ENCODE data around the gene SLC19A2.

DNA sequence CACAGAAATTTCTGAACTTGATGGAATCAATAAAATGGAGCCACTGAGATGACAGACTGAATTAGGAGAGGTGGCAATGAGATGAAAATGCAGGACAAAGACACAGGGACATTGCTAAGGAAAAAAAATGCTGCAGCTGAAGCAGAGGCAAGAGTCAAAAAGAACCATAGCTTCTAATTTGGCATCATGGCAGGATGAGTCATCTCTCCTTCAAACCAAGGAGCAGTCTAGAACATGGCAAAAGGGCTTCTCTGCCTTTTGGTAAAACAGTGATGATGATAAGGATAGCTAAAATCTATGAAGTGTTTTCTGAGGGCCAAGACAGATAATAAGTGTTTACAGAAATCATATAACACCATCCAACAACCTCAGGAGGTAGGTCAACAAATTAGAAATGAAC is 16.8 kb downstream of the SLC19A2 start:
- TF ChIP-seq, protein P1, sequence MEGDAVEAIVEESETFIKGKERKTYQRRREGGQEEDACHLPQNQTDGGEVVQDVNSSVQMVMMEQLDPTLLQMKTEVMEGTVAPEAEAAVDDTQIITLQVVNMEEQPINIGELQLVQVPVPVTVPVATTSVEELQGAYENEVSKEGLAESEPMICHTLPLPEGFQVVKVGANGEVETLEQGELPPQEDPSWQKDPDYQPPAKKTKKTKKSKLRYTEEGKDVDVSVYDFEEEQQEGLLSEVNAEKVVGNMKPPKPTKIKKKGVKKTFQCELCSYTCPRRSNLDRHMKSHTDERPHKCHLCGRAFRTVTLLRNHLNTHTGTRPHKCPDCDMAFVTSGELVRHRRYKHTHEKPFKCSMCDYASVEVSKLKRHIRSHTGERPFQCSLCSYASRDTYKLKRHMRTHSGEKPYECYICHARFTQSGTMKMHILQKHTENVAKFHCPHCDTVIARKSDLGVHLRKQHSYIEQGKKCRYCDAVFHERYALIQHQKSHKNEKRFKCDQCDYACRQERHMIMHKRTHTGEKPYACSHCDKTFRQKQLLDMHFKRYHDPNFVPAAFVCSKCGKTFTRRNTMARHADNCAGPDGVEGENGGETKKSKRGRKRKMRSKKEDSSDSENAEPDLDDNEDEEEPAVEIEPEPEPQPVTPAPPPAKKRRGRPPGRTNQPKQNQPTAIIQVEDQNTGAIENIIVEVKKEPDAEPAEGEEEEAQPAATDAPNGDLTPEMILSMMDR (IDR thresholded peaks at IDR 0.05) = no peak
- no peak for TF ChIP-seq POLR2A (IDR thresholded peaks at IDR 0.05)
- TF ChIP-seq EP300 (IDR thresholded peaks at IDR 0.05) = no peak
